ENCODE results near the gene NIFK. TPM values are rescaled to one million over a fixed set of nuclear protein-coding genes. Genes with fewer than 3 reads are reported as not detected.

NIFK gene
- polyA plus RNA-seq, 1 of the 3 experiments (the other 2 are of a cell fraction): 17.0 TPM

DNA sequence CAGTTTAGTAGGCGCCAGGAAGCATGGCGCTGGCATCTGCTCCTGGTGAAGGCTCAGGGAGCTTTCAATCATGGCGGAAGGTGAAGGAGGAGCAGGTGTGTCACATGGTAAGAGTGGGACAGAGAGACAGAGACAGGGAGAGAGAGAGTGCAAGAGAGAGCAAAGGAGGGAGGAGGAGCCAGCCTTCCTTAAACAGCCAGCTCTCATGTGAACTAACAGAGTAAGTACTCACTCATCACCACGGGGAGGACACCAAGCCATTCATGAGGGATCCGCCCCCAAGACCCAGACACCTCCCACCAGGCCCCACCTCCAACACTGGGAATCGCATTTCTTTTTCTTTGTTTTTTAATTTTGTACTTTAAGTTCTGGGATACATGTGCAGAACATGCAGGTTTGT, 46.6 kb downstream of the NIFK start:
- Histone ChIP-seq H3K27ac (ENCODE audit: low read depth in 2 of 2, low read length in 1 of 2) (no peak overlapping the region), H4K20me1 (ENCODE audit: insufficient read depth) (no peaks in the 10 kb centered on the region), H3F3A (replicated peaks; ENCODE audit: insufficient read depth) (peaks cover 12% of the 10 kb centered on the region), H3K9ac (no peak overlapping the region), H3K9me3 (no peaks in the 10 kb centered on the region), H3K79me2 (ENCODE audit: insufficient read depth) (no peaks in the 10 kb centered on the region), H3K4me2 (no peak overlapping the region), H2AFZ (ENCODE audit: low read depth) (no peak overlapping the region), H3K4me1 (ENCODE audit: control insufficient read depth in 1 of 2, insufficient read depth in 2 of 2, low read depth in 1 of 2, low read length in 1 of 2) (peaks cover 4 to 6% of the 10 kb centered on the region in 2 experiments; a peak in 1 of 4 replicates), H3K4me3 (ENCODE audit: low read depth in 2 of 2, low read length in 1 of 2) (no peak overlapping the region), H3K9me2 (no peaks in the 10 kb centered on the region), H3K36me3 (replicated peaks in 1 of 2; ENCODE audit: control insufficient read depth in 1 of 2, insufficient read depth in 2 of 2, low read length in 1 of 2) (no peaks in the 10 kb centered on the region), H3K27me3 (ENCODE audit: insufficient read depth) (no peaks in the 10 kb centered on the region)
- 82% methylated on average over 6 of the region's 6 CpGs for WGBS (ENCODE audit: low lambda C conversion rate)
- CTCF ChIA-PET: interaction anchor here (1.0 to 2.9 kb wide), 9 partner anchors 9 to 287 kb away, joined by 3 to 12 read pairs (median 5); no protein-coding TSS in a partner anchor
- TF ChIP-seq SIN3A (IDR thresholded peaks at IDR 0.05; ENCODE audit: borderline replicate concordance, low read depth, low read length): no peak
- TF ChIP-seq MAX (IDR thresholded peaks at IDR 0.05; ENCODE audit: low read depth): no peak
- TF ChIP-seq, protein P1, sequence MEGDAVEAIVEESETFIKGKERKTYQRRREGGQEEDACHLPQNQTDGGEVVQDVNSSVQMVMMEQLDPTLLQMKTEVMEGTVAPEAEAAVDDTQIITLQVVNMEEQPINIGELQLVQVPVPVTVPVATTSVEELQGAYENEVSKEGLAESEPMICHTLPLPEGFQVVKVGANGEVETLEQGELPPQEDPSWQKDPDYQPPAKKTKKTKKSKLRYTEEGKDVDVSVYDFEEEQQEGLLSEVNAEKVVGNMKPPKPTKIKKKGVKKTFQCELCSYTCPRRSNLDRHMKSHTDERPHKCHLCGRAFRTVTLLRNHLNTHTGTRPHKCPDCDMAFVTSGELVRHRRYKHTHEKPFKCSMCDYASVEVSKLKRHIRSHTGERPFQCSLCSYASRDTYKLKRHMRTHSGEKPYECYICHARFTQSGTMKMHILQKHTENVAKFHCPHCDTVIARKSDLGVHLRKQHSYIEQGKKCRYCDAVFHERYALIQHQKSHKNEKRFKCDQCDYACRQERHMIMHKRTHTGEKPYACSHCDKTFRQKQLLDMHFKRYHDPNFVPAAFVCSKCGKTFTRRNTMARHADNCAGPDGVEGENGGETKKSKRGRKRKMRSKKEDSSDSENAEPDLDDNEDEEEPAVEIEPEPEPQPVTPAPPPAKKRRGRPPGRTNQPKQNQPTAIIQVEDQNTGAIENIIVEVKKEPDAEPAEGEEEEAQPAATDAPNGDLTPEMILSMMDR (IDR thresholded peaks at IDR 0.05): no peak
- TF ChIP-seq EZH2phosphoT487 (IDR thresholded peaks at IDR 0.05; ENCODE audit: borderline replicate concordance, low read depth): no peak
- no peak for TF ChIP-seq IRF3 (IDR thresholded peaks at IDR 0.05; ENCODE audit: low read depth, low read length)
- no peak for DNase-seq
- POLR2A ChIA-PET: interaction anchor here (1.4 kb wide), 1 partner anchor 40 kb away, joined by 5 read pairs; no protein-coding TSS in a partner anchor

DNA sequence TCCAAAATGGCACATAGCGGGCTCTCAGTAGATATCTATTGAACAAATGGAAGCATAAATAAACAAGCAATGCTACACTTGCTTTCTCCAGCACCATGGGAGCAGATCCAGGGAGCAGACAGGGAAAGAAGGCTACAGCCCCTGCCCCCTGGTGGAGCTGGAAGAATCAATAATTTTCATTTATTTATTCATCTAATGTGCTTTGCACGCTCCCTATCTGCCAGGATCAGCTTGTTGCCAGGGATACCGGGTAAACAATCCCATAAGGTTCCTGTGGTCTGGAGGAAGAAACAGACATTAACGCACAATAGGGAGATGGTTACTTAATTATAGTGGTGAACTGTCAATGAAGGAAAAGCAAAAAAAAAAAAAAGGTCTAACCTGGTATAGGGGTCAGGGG, 47.3 kb downstream of the NIFK start:
- POLR2A ChIA-PET: interaction anchor here (1.3 to 1.4 kb wide), 2 partner anchors 39 to 158 kb away, joined by 5 to 7 read pairs; partner anchors contain the start of gene RNU4ATAC
- Histone ChIP-seq H3K36me3 (replicated peaks in 1 of 2; ENCODE audit: control insufficient read depth in 1 of 2, insufficient read depth in 2 of 2, low read length in 1 of 2) (no peaks in the 10 kb centered on the region), H3K9me2 (no peaks in the 10 kb centered on the region), H2AFZ (ENCODE audit: low read depth) (no peak overlapping the region), H3K4me1 (ENCODE audit: control insufficient read depth in 1 of 2, insufficient read depth in 2 of 2, low read depth in 1 of 2, low read length in 1 of 2) (peaks cover 0 to 6% of the 10 kb centered on the region in 2 experiments; a peak in 1 of 4 replicates), H3K4me3 (ENCODE audit: low read depth in 2 of 2, low read length in 1 of 2) (no peak overlapping the region), H3F3A (replicated peaks; ENCODE audit: insufficient read depth) (peaks cover 4% of the 10 kb centered on the region), H3K27me3 (ENCODE audit: insufficient read depth) (no peaks in the 10 kb centered on the region), H4K20me1 (ENCODE audit: insufficient read depth) (no peaks in the 10 kb centered on the region), H3K9me3 (no peaks in the 10 kb centered on the region), H3K9ac (no peak overlapping the region), H3K79me2 (ENCODE audit: insufficient read depth) (no peaks in the 10 kb centered on the region), H3K27ac (ENCODE audit: low read depth in 2 of 2, low read length in 1 of 2) (peak overlapping the region in 1 of 2 experiments; percentile 30; a peak in 1 of 4 replicates), H3K4me2 (no peak overlapping the region)
- TF ChIP-seq EP300 (IDR thresholded peaks at IDR 0.05; ENCODE audit: borderline replicate concordance in 1 of 2, low read depth in 1 of 2, low read length in 1 of 2): peak in 1 of 2 experiments; percentile 48; a peak in 1 of 4 replicates
- TF ChIP-seq FOSL2 (IDR thresholded peaks at IDR 0.05; ENCODE audit: borderline replicate concordance, low read depth): no peak
- no peak for TF ChIP-seq RFX5 (IDR thresholded peaks at IDR 0.05; ENCODE audit: low read length)
- TF ChIP-seq MAX (IDR thresholded peaks at IDR 0.05; ENCODE audit: low read depth): no peak
- TF ChIP-seq FOXJ3 (CRISPR knock-in tag; IDR thresholded peaks at IDR 0.05): peak; percentile 71; the same call in 1 of the 2 replicates
- peak; percentile 83 for TF ChIP-seq GATA2 (CRISPR knock-in tag; IDR thresholded peaks at IDR 0.05)
- TF ChIP-seq RAD21 (IDR thresholded peaks at IDR 0.05; ENCODE audit: low read length): peak; percentile 74
- peak; percentile 80; the same call in 1 of the 2 replicates for TF ChIP-seq MXI1 (IDR thresholded peaks at IDR 0.05; ENCODE audit: low read depth, low read length)
- peak; percentile 67 for TF ChIP-seq SMC3 (IDR thresholded peaks at IDR 0.05; ENCODE audit: low read depth, low read length)
- no peak for TF ChIP-seq NRF1 (IDR thresholded peaks at IDR 0.05; ENCODE audit: low read depth, low read length)
- TF ChIP-seq, protein P1 (IDR thresholded peaks at IDR 0.05): peak; percentile 54
- TF ChIP-seq RCOR1 (IDR thresholded peaks at IDR 0.05; ENCODE audit: low read length): peak; percentile 53; the same call in 1 of the 2 replicates
- DNase-seq: peak; percentile 87
- CTCF ChIA-PET: interaction anchor here (0.5 to 2.9 kb wide), 16 partner anchors 10 to 287 kb away, joined by 3 to 17 read pairs (median 5); partner anchors contain the start of gene RNU4ATAC
- WGBS (ENCODE audit: low lambda C conversion rate): 44% methylated on average over 4 of the region's 4 CpGs
